GM23338 (cell line): Measurements from ENCODE around the gene YAP1. TPM values are rescaled to one million over a fixed set of nuclear protein-coding genes. Genes with fewer than 3 reads are reported as not detected.

Experiments
- ATAC-seq: fragments of 200-7000 bp; cut with Tn5 transposase; 3 replicates; pipeline ENCODE4 v1.9.1; 2020
- DNase-seq: peaks from one replicate; pipeline ENCODE4 v3.0.0-alpha.2; 2015; ENCODE audit warnings: low spot score
- H2AFZ ChIP-seq: fragments of 200-600 bp; sonication (generic); 2 replicates; pipeline ENCODE4 v1.8.0; 2016; ENCODE audit warnings: antibody characterized with exemption, mild to moderate bottlenecking, moderate library complexity
- H3F3A ChIP-seq: fragments of 200-600 bp; sonication (generic); replicated peaks from 2 replicates; pipeline ENCODE4 v1.8.0; 2017; ENCODE audit warnings: antibody characterized with exemption, mixed run types, low read depth
- H3K27ac ChIP-seq: fragments of 200-600 bp; sonication (generic); 2 replicates; pipeline ENCODE4 v1.6.1; 2016; ENCODE audit warnings: low read depth
- H3K27me3 ChIP-seq: fragments of 200-600 bp; sonication (generic); 2 replicates; pipeline ENCODE4 v1.8.0; 2016; ENCODE audit warnings: mild to moderate bottlenecking, mixed run types, moderate library complexity; ENCODE audit not compliant: insufficient read depth
- H3K36me3 ChIP-seq: fragments of 200-600 bp; sonication (generic); 2 replicates; pipeline ENCODE4 v1.8.0; 2016; ENCODE audit warnings: mild to moderate bottlenecking; ENCODE audit not compliant: insufficient read depth
- H3K4me1 ChIP-seq: fragments of 200-600 bp; sonication (generic); 2 replicates; pipeline ENCODE4 v1.8.0; 2016; ENCODE audit warnings: mild to moderate bottlenecking, moderate library complexity; ENCODE audit not compliant: insufficient read depth
- H3K4me2 ChIP-seq: fragments of 200-600 bp; sonication (generic); 2 replicates; pipeline ENCODE4 v1.7.1; 2017; ENCODE audit warnings: mixed run types
- H3K4me3 ChIP-seq: fragments of 200-600 bp; sonication (generic); 2 replicates; pipeline ENCODE4 v1.6.1; 2016; ENCODE audit warnings: mixed run types
- H3K79me2 ChIP-seq: fragments of 200-600 bp; sonication (generic); replicated peaks from 2 replicates; pipeline ENCODE4 v1.8.0; 2017; ENCODE audit warnings: mild to moderate bottlenecking; ENCODE audit not compliant: insufficient read depth
- H3K9me2 ChIP-seq: fragments of 200-600 bp; sonication (generic); 2 replicates; pipeline ENCODE4 v1.8.0; 2017; ENCODE audit not compliant: insufficient read depth
- H4K20me1 ChIP-seq: fragments of 200-600 bp; sonication (generic); replicated peaks from 2 replicates; pipeline ENCODE4 v1.8.0; 2017; ENCODE audit warnings: mild to moderate bottlenecking; ENCODE audit not compliant: insufficient read depth
- H3K27ac Mint-ChIP-seq: 2 replicates; pipeline ENCODE4 v1.8.0; 2020; ENCODE audit warnings: inconsistent platforms, mild to moderate bottlenecking, moderate library complexity, mixed read lengths
- H3K27me3 Mint-ChIP-seq: 3 replicates; pipeline ENCODE4 v1.8.0; 2022; ENCODE audit warnings: low read depth, mild to moderate bottlenecking, moderate library complexity, mixed read lengths, inconsistent platforms; ENCODE audit not compliant: insufficient read depth, poor library complexity
- H3K36me3 Mint-ChIP-seq: 3 replicates; pipeline ENCODE4 v1.8.0; 2021; ENCODE audit warnings: low read depth, mild to moderate bottlenecking, inconsistent platforms, moderate library complexity, mixed read lengths
- H3K4me1 Mint-ChIP-seq: 3 replicates; pipeline ENCODE4 v1.8.0; 2020; ENCODE audit warnings: mild to moderate bottlenecking, inconsistent platforms, mixed read lengths
- H3K4me3 Mint-ChIP-seq: 3 replicates; pipeline ENCODE4 v1.8.0; 2021; ENCODE audit warnings: moderate library complexity, mild to moderate bottlenecking, inconsistent platforms, mixed read lengths
- H3K9me3 Mint-ChIP-seq: 3 replicates; pipeline ENCODE4 v1.8.0; 2020; ENCODE audit warnings: moderate library complexity, mild to moderate bottlenecking, inconsistent platforms, mixed read lengths
- CREB1 ChIP-seq: fragments of 250-450 bp; sonication (Bioruptor Pico); IDR thresholded peaks from 2 replicates; pipeline ENCODE4 v1.5.0; 2020; ENCODE audit warnings: low read depth, mild to moderate bottlenecking, moderate library complexity
- EZH2 ChIP-seq: fragments of 200-600 bp; sonication (generic); IDR thresholded peaks from one replicate; pipeline ENCODE4 v1.8.0; 2017; ENCODE audit warnings: antibody characterized with exemption, mild to moderate bottlenecking, low read depth; ENCODE audit not compliant: unreplicated experiment
- EZH2phosphoT487 ChIP-seq: fragments of 200-600 bp; sonication (generic); IDR thresholded peaks from one replicate; pipeline ENCODE4 v1.8.1; 2018; ENCODE audit warnings: antibody characterized with exemption; ENCODE audit not compliant: unreplicated experiment
- NANOG ChIP-seq: IDR thresholded peaks from 2 replicates; pipeline ENCODE4 v1.6.1; 2016; ENCODE audit warnings: antibody characterized with exemption, borderline replicate concordance
- POLR2AphosphoS5 ChIP-seq: IDR thresholded peaks from 2 replicates; pipeline ENCODE4 v1.6.1; 2016; ENCODE audit warnings: antibody characterized with exemption, low read depth
- STAT1 ChIP-seq: IDR thresholded peaks from one replicate; pipeline ENCODE4 v1.6.1; 2016; ENCODE audit warnings: antibody characterized with exemption; ENCODE audit not compliant: unreplicated experiment
- ZNF114 ChIP-seq: fragments of 250-450 bp; sonication (Bioruptor Pico); IDR thresholded peaks from 2 replicates; pipeline ENCODE4 v1.5.0; 2020; ENCODE audit warnings: mild to moderate bottlenecking, moderate library complexity
- ZNF331 ChIP-seq: fragments of 250-450 bp; sonication (Bioruptor Pico); IDR thresholded peaks from 2 replicates; pipeline ENCODE4 v1.5.0; 2020; ENCODE audit warnings: low read depth, mild to moderate bottlenecking, moderate library complexity
- polyA plus RNA-seq: library from polyadenylated mRNA; unstranded; fragments of >200 nt; fragmentation: Nextera tagmentation; extraction: Ambion mirVana; gene quantifications from 2 replicates; pipeline ENCODE4 v1.2.1, GENCODE V29; 2016
- total RNA-seq: library from RNA; depleted of rRNA; stranded (reverse); fragments of >200 nt; shearing (Covaris generic); gene quantifications from 2 replicates; pipeline ENCODE4 v1.2.3, GENCODE V29; 2014
- TF ChIP-seq, protein P1 (sequence below): IDR thresholded peaks from 2 replicates; pipeline ENCODE4 v1.6.1; 2016; ENCODE audit warnings: antibody characterized with exemption
- TF ChIP-seq, protein P2 (sequence below), 2 experiments: fragments of 200-600 bp in 1 of 2; sonication (generic) in 1 of 2; conservative IDR thresholded peaks; 2 replicates each; pipeline versions ENCODE4 v1.5.1 to v1.6.1; 2016 to 2017; ENCODE audit warnings: antibody characterized with exemption in 2 of 2, low read depth in 2 of 2, mild to moderate bottlenecking in 2 of 2, moderate library complexity in 1 of 2
- TF ChIP-seq, protein P3 (sequence below): IDR thresholded peaks from one replicate; pipeline ENCODE4 v1.6.1; 2018; ENCODE audit warnings: antibody characterized with exemption; ENCODE audit not compliant: unreplicated experiment

YAP1 gene
- total and polyA plus RNA-seq, 2 experiments from 2014 or later: 17.2 to 155 TPM

DNA sequence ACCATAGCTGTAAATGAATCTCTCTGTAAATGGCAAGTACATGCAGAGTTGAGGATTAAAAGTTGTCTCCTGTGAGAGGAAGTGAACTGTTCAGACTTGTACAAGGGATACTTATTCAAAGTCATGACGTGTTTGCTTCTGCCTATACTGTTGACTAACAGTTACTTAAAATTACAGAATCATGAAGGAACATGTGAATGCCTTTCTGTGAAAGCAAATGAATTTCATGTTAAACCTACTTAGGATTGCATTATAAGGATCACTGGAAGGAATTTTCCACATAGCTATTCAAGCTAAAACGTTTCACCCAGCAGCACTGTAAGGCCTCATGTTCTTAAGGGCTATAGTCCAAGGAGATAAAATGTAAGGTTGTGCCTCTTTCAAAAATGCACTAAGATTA is 113.6 kb downstream of the YAP1 start:
- Histone ChIP-seq H3K36me3 (no peaks in the 10 kb centered on the region), H3K4me3 (no peak overlapping the region), H3K4me2 (no peak overlapping the region), H2AFZ (no peak overlapping the region), H3K27me3 (no peaks in the 10 kb centered on the region), H3F3A (no peaks in the 10 kb centered on the region), H3K79me2 (no peaks in the 10 kb centered on the region; the same call in 1 of the 2 replicates), H3K9me2 (no peaks in the 10 kb centered on the region), H3K27ac (no peak overlapping the region), H4K20me1 (no peaks in the 10 kb centered on the region), H3K4me1 (0 out of 2 replicates have a peak, but pooled peaks cover 10% of the 10 kb centered on the region)
- no peak overlapping the region for H3K4me3 Mint-ChIP-seq
- DNase-seq (no peak), ATAC-seq (no peak)
- peaks cover 49% of the 10 kb centered on the region for H3K36me3 Mint-ChIP-seq
- peaks cover 7% of the 10 kb centered on the region for H3K27me3 Mint-ChIP-seq
- H3K4me1 Mint-ChIP-seq: peaks cover 28% of the 10 kb centered on the region
- TF ChIP-seq EZH2 (no peak), CREB1 (CRISPR knock-in tag) (no peak), ZNF331 (CRISPR knock-in tag) (no peak), POLR2AphosphoS5 (no peak), NANOG (no peak), ZNF114 (CRISPR knock-in tag) (no peak), EZH2phosphoT487 (no peak)
- TF ChIP-seq, protein P1, sequence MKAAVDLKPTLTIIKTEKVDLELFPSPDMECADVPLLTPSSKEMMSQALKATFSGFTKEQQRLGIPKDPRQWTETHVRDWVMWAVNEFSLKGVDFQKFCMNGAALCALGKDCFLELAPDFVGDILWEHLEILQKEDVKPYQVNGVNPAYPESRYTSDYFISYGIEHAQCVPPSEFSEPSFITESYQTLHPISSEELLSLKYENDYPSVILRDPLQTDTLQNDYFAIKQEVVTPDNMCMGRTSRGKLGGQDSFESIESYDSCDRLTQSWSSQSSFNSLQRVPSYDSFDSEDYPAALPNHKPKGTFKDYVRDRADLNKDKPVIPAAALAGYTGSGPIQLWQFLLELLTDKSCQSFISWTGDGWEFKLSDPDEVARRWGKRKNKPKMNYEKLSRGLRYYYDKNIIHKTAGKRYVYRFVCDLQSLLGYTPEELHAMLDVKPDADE: no peak
- TF ChIP-seq, protein P2, sequence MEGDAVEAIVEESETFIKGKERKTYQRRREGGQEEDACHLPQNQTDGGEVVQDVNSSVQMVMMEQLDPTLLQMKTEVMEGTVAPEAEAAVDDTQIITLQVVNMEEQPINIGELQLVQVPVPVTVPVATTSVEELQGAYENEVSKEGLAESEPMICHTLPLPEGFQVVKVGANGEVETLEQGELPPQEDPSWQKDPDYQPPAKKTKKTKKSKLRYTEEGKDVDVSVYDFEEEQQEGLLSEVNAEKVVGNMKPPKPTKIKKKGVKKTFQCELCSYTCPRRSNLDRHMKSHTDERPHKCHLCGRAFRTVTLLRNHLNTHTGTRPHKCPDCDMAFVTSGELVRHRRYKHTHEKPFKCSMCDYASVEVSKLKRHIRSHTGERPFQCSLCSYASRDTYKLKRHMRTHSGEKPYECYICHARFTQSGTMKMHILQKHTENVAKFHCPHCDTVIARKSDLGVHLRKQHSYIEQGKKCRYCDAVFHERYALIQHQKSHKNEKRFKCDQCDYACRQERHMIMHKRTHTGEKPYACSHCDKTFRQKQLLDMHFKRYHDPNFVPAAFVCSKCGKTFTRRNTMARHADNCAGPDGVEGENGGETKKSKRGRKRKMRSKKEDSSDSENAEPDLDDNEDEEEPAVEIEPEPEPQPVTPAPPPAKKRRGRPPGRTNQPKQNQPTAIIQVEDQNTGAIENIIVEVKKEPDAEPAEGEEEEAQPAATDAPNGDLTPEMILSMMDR (conservative IDR thresholded peaks at IDR 0.05; ENCODE audit: low read depth in 2 of 2): no peak
- no peaks in the 10 kb centered on the region for H3K9me3 Mint-ChIP-seq
- H3K27ac Mint-ChIP-seq: peak overlapping the region; percentile 8; the same call in 1 of the 2 replicates

DNA sequence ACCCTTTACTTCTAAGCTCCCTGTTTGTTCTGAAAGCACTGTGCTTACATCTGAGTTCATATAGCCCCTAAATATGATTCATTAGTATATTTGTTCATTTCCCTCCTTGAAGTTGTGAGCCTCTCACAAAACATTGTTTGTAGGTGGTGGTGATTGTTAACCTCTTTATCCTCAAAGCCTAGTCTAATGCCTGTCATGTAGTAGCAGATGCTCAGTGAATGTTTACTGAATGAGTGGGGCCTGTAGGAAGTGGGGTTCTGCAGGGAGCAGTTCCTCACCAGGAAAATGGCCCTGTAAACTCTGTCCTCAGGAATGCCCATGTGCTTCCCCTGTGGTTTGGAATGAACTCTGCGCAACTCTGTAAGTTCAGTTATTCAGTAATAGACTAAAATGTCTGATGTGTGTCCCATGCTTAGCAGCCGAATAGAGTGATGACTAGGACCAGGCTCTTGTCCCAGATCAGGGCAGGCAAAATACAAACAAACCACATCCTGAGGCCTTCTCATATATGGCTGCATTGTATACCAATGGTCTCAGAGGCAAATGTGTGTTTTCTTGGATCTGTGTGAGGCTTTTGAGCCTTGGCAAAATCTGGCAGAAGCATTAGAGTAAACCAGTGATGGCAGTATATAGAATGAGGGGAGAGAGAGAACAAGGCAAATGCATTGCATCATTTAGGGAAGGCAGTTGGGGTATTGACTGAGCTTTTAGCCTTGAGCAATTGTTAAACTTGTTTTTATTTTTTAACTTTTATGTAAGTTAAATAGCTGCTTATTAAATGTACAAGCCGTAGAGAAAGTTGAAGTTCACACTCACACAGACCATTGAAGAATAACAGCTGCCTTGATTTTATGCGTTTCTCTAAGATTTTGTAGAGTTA is 115.7 kb downstream of the YAP1 start:
- ATAC-seq: no peak
- Histone ChIP-seq H3K4me2 (no peak overlapping the region), H3F3A (no peaks in the 10 kb centered on the region), H3K4me3 (no peak overlapping the region), H4K20me1 (no peaks in the 10 kb centered on the region), H3K27ac (no peak overlapping the region; the same call in 1 of the 2 replicates), H3K79me2 (no peaks in the 10 kb centered on the region; the same call in 1 of the 2 replicates), H3K9me2 (no peaks in the 10 kb centered on the region), H3K4me1 (0 out of 2 replicates have a peak, but pooled peaks cover 10% of the 10 kb centered on the region), H2AFZ (no peak overlapping the region), H3K36me3 (no peaks in the 10 kb centered on the region; the same call in 1 of the 2 replicates), H3K27me3 (no peaks in the 10 kb centered on the region)
- H3K27ac Mint-ChIP-seq: peak overlapping the region; percentile 81
- H3K36me3 Mint-ChIP-seq: peaks cover 54% of the 10 kb centered on the region
- peaks cover 4% of the 10 kb centered on the region for H3K27me3 Mint-ChIP-seq
- no peak for DNase-seq
- H3K4me3 Mint-ChIP-seq: no peak overlapping the region
- H3K9me3 Mint-ChIP-seq: no peaks in the 10 kb centered on the region
- peaks cover 26% of the 10 kb centered on the region for H3K4me1 Mint-ChIP-seq
- TF ChIP-seq POLR2AphosphoS5 (no peak), STAT1 (no peak), NANOG (no peak), CREB1 (CRISPR knock-in tag) (no peak), ZNF114 (CRISPR knock-in tag) (no peak), EZH2 (no peak)
- TF ChIP-seq, protein P3, sequence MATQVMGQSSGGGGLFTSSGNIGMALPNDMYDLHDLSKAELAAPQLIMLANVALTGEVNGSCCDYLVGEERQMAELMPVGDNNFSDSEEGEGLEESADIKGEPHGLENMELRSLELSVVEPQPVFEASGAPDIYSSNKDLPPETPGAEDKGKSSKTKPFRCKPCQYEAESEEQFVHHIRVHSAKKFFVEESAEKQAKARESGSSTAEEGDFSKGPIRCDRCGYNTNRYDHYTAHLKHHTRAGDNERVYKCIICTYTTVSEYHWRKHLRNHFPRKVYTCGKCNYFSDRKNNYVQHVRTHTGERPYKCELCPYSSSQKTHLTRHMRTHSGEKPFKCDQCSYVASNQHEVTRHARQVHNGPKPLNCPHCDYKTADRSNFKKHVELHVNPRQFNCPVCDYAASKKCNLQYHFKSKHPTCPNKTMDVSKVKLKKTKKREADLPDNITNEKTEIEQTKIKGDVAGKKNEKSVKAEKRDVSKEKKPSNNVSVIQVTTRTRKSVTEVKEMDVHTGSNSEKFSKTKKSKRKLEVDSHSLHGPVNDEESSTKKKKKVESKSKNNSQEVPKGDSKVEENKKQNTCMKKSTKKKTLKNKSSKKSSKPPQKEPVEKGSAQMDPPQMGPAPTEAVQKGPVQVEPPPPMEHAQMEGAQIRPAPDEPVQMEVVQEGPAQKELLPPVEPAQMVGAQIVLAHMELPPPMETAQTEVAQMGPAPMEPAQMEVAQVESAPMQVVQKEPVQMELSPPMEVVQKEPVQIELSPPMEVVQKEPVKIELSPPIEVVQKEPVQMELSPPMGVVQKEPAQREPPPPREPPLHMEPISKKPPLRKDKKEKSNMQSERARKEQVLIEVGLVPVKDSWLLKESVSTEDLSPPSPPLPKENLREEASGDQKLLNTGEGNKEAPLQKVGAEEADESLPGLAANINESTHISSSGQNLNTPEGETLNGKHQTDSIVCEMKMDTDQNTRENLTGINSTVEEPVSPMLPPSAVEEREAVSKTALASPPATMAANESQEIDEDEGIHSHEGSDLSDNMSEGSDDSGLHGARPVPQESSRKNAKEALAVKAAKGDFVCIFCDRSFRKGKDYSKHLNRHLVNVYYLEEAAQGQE: no peak
- TF ChIP-seq, protein P1: no peak
